H9 (cell line): ENCODE data around the gene DPF1. TPM values are rescaled to one million over a fixed set of nuclear protein-coding genes. Genes with fewer than 3 reads are reported as not detected.

ENCODE experiments used
- DNase-seq: peaks from one replicate; pipeline ENCODE4 v3.0.0-alpha.2; 2017
- H2AFZ ChIP-seq: one replicate; pipeline ENCODE4 v1.6.1; 2013; ENCODE audit warnings: mild to moderate bottlenecking, low read length, control low read depth, moderate library complexity
- H2AK5ac ChIP-seq: 2 replicates; pipeline ENCODE4 v1.6.1; 2013; ENCODE audit warnings: low read length, control low read depth, mixed read lengths; ENCODE audit not compliant: insufficient read length
- H2BK120ac ChIP-seq: one replicate; pipeline ENCODE4 v1.6.1; 2013; ENCODE audit warnings: low read depth, mild to moderate bottlenecking, low read length, control low read depth, inconsistent platforms; ENCODE audit not compliant: poor library complexity, severe bottlenecking
- H2BK12ac ChIP-seq: 2 replicates; pipeline ENCODE4 v1.6.1; 2013; ENCODE audit warnings: low read length, control low read depth, mixed read lengths, low read depth; ENCODE audit not compliant: insufficient read length
- H2BK15ac ChIP-seq: 2 replicates; pipeline ENCODE4 v1.6.1; 2013; ENCODE audit warnings: low read depth, low read length, control low read depth
- H2BK20ac ChIP-seq: one replicate; pipeline ENCODE4 v1.6.1; 2013; ENCODE audit warnings: low read depth, mild to moderate bottlenecking, low read length, control low read depth, inconsistent platforms; ENCODE audit not compliant: poor library complexity, severe bottlenecking
- H2BK5ac ChIP-seq: 2 replicates; pipeline ENCODE4 v1.6.1; 2013; ENCODE audit warnings: low read length, control low read depth, mixed read lengths; ENCODE audit not compliant: insufficient read length
- H3K14ac ChIP-seq: 2 replicates; pipeline ENCODE4 v1.6.1; 2013; ENCODE audit warnings: low read length, control low read depth; ENCODE audit not compliant: insufficient read depth
- H3K18ac ChIP-seq: 2 replicates; pipeline ENCODE4 v1.6.1; 2013; ENCODE audit warnings: low read depth, mild to moderate bottlenecking, mixed read lengths, low read length, control low read depth; ENCODE audit not compliant: insufficient read length
- H3K23ac ChIP-seq: 2 replicates; pipeline ENCODE4 v1.6.1; 2013; ENCODE audit warnings: low read length, control low read depth, mixed read lengths, low read depth; ENCODE audit not compliant: insufficient read length
- H3K23me2 ChIP-seq: 2 replicates; pipeline ENCODE4 v1.6.1; 2013; ENCODE audit warnings: low read depth, mild to moderate bottlenecking, mixed read lengths, low read length, control low read depth; ENCODE audit not compliant: insufficient read length, poor library complexity, severe bottlenecking
- H3K27ac ChIP-seq: 2 replicates; pipeline ENCODE4 v1.5.1; 2013; ENCODE audit warnings: low read length, control low read depth, mixed read lengths, low read depth; ENCODE audit not compliant: insufficient read length
- H3K27me3 ChIP-seq: 2 replicates; pipeline ENCODE4 v1.6.1; 2013; ENCODE audit warnings: low read length, control low read depth, inconsistent platforms; ENCODE audit not compliant: insufficient read depth
- H3K4ac ChIP-seq: 2 replicates; pipeline ENCODE4 v1.6.1; 2013; ENCODE audit warnings: low read depth, mild to moderate bottlenecking, control low read depth, inconsistent platforms, low read length, moderate library complexity
- H3K4me1 ChIP-seq: 2 replicates; pipeline ENCODE4 v1.6.1; 2013; ENCODE audit warnings: low read length, control low read depth, inconsistent platforms; ENCODE audit not compliant: insufficient read depth
- H3K4me2 ChIP-seq: 2 replicates; pipeline ENCODE4 v1.6.1; 2013; ENCODE audit warnings: low read length, control low read depth, mixed read lengths; ENCODE audit not compliant: insufficient read length, insufficient read depth
- H3K56ac ChIP-seq: 2 replicates; pipeline ENCODE4 v1.6.1; 2013; ENCODE audit warnings: low read depth, mild to moderate bottlenecking, mixed read lengths, low read length, control low read depth; ENCODE audit not compliant: insufficient read length
- H3K79me1 ChIP-seq: 2 replicates; pipeline ENCODE4 v1.6.1; 2013; ENCODE audit warnings: low read depth, mild to moderate bottlenecking, moderate library complexity, low read length, control low read depth, inconsistent platforms; ENCODE audit not compliant: insufficient read depth, poor library complexity, severe bottlenecking
- H3K79me2 ChIP-seq: 2 replicates; pipeline ENCODE4 v1.6.1; 2013; ENCODE audit warnings: low read length, control low read depth, inconsistent platforms; ENCODE audit not compliant: insufficient read depth
- H3K9ac ChIP-seq: 2 replicates; pipeline ENCODE4 v1.6.1; 2013; ENCODE audit warnings: low read length, control low read depth, mixed read lengths; ENCODE audit not compliant: insufficient read length; ENCODE audit errors: extremely low read depth
- H3K9me3 ChIP-seq: one replicate; pipeline ENCODE4 v1.6.1; 2013; ENCODE audit warnings: low read depth, low read length, inconsistent platforms; ENCODE audit not compliant: control insufficient read depth
- H3T11ph ChIP-seq: one replicate; pipeline ENCODE4 v1.6.1; 2013; ENCODE audit warnings: mild to moderate bottlenecking, low read length, control low read depth, inconsistent platforms
- H4K20me1 ChIP-seq: one replicate; pipeline ENCODE4 v1.6.1; 2013; ENCODE audit not compliant: control insufficient read depth, insufficient read length, insufficient read depth
- H4K5ac ChIP-seq: 2 replicates; pipeline ENCODE4 v1.6.1; 2013; ENCODE audit warnings: low read depth, mild to moderate bottlenecking, mixed read lengths, low read length, control low read depth; ENCODE audit not compliant: insufficient read length
- H4K8ac ChIP-seq: replicated peaks from 2 replicates; pipeline ENCODE4 v1.6.1; 2013; ENCODE audit warnings: low read length, control low read depth, mixed read lengths, low read depth; ENCODE audit not compliant: insufficient read length
- H4K91ac ChIP-seq: 2 replicates; pipeline ENCODE4 v1.6.1; 2013; ENCODE audit warnings: low read depth, mild to moderate bottlenecking, moderate library complexity, mixed read lengths, low read length, control low read depth; ENCODE audit not compliant: insufficient read length
- H3K27ac Mint-ChIP-seq, 3 experiments: 2 replicates in 2 of 3; 3 replicates in 1 of 3; pipeline ENCODE4 v1.8.0; 2020 to 2021; ENCODE audit warnings: mixed read lengths in 3 of 3, mild to moderate bottlenecking in 1 of 3, moderate library complexity in 1 of 3
- H3K27me3 Mint-ChIP-seq: 2 replicates; pipeline ENCODE4 v1.8.0; 2021; ENCODE audit warnings: low read depth, mild to moderate bottlenecking, moderate library complexity, mixed read lengths
- H3K36me3 Mint-ChIP-seq, 3 experiments: 2 replicates in 2 of 3; 3 replicates in 1 of 3; pipeline ENCODE4 v1.8.0; 2020 to 2021; ENCODE audit warnings: low read depth in 3 of 3, mixed read lengths in 3 of 3; ENCODE audit not compliant: insufficient read depth in 1 of 3
- H3K4me1 Mint-ChIP-seq, 2 experiments: 2 replicates each; pipeline ENCODE4 v1.8.0; 2020; ENCODE audit warnings: mixed read lengths in 2 of 2
- H3K4me3 Mint-ChIP-seq, 2 experiments: 2 replicates in 1 of 2; 3 replicates in 1 of 2; pipeline ENCODE4 v1.8.0; 2020 to 2021; ENCODE audit warnings: mild to moderate bottlenecking in 2 of 2, mixed read lengths in 2 of 2, moderate library complexity in 1 of 2
- H3K9me3 Mint-ChIP-seq, 2 experiments: 2 replicates in 1 of 2; 3 replicates in 1 of 2; pipeline ENCODE4 v1.8.0; 2020; ENCODE audit warnings: mild to moderate bottlenecking in 2 of 2, mixed read lengths in 2 of 2, moderate library complexity in 1 of 2
- CTCF ChIP-seq: fragments of 200-600 bp; sonication (generic); conservative IDR thresholded peaks from 3 replicates; pipeline ENCODE4 v1.8.0; 2021; ENCODE audit warnings: antibody characterized with exemption, mild to moderate bottlenecking
- WGBS: extraction: QIAGEN DNeasy Blood & Tissue Kit; methylation state at CpG from one replicate; pipeline ENCODE4 v1.1.7; 2013; ENCODE audit warnings: missing lambda C conversion rate, low lambda C conversion rate, mixed read lengths; ENCODE audit not compliant: insufficient read length; ENCODE audit errors: extremely low coverage; 5-methylcytosine and 5-hydroxymethylcytosine counted together
- total RNA-seq: library from RNA; stranded (reverse); gene quantifications from 2 replicates; pipeline ENCODE4 v1.2.1, GENCODE V29; 2021

Gene DPF1
- total RNA-seq, 1 experiment from 2014 or later: 12.0 TPM

DNA sequence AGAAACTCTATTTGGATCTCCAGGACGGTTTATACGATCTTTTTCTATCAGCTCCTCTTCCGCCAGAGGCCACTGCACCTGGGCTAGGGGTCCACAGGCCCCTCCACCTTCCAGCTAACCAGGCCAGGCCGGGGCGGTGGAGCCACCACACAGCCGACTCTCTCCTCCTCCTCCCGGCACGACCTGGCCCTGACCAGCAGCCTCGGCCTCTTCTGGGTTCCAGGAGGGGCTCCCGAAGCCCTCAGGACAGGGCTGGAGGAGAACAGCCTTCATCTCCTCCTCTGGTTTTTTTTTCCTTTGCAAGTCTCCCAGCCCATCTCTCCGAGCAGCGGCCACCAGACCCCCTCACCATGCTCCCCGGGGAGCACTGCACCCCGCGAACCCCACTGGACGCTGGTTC, 17.1 kb downstream of the DPF1 start:
- Histone ChIP-seq H3K23ac (no peak overlapping the region), H3K27me3 (no peaks in the 10 kb centered on the region), H4K91ac (no peak overlapping the region), H3T11ph (no peak overlapping the region), H3K18ac (no peak overlapping the region), H4K5ac (no peak overlapping the region), H3K9me3 (no peaks in the 10 kb centered on the region), H3K27ac (no peak overlapping the region), H2BK12ac (no peak overlapping the region), H3K4ac (no peak overlapping the region), H2AFZ (no peak overlapping the region), H2BK5ac (no peak overlapping the region), H3K79me1 (no peaks in the 10 kb centered on the region), H3K14ac (no peak overlapping the region), H3K4me1 (no peaks in the 10 kb centered on the region), H2AK5ac (no peak overlapping the region), H2BK20ac (no peak overlapping the region), H3K4me2 (no peak overlapping the region), H2BK120ac (no peak overlapping the region), H3K23me2 (peaks cover 20% of the 10 kb centered on the region), H4K20me1 (no peaks in the 10 kb centered on the region), H3K79me2 (no peaks in the 10 kb centered on the region), H2BK15ac (no peak overlapping the region), H4K8ac (no peak overlapping the region), H3K56ac (no peak overlapping the region), H3K9ac (no peak overlapping the region)
- 0 out of 5 replicates have a peak overlapping the region, but pooled peaks of 1 of the 2 experiments have one; percentile 39 for H3K4me3 Mint-ChIP-seq
- H3K4me1 Mint-ChIP-seq: peaks cover 21 to 40% of the 10 kb centered on the region in 2 experiments
- peaks cover 24% of the 10 kb centered on the region for H3K27me3 Mint-ChIP-seq
- peak overlapping the region in 2 of 3 experiments; percentile 76 to 86; a peak in 3 of 7 replicates for H3K27ac Mint-ChIP-seq
- no peak for TF ChIP-seq CTCF
- DNase-seq: no peak
- WGBS: no CpG with 5 or more reads among the region's 16 CpGs
- H3K9me3 Mint-ChIP-seq: no peaks in the 10 kb centered on the region
- peaks cover 0 to 19% (median 19%) of the 10 kb centered on the region in 3 experiments; a peak in 5 of 7 replicates for H3K36me3 Mint-ChIP-seq
